Epithelial cell of esophagus (primary cell): ENCODE data around the gene ZDHHC14.
"Not testable (repeated sequence)": the region's sequence is repeated elsewhere in the genome, so short reads cannot be mapped to it uniquely, and the experiment has no call there.

Experiments
- DNase-seq: peaks from one replicate; pipeline ENCODE4 v3.0.0; 2010; ENCODE audit warnings: low read depth
- H3K4me3 ChIP-seq: 2 replicates; pipeline ENCODE4 v1.5.1; 2011; ENCODE audit warnings: mild to moderate bottlenecking, low read length, control low read depth
- CTCF ChIP-seq: IDR thresholded peaks from 2 replicates; pipeline ENCODE4 v1.5.1; 2011; ENCODE audit warnings: low read depth, mild to moderate bottlenecking, low read length, control low read depth, inconsistent platforms; ENCODE audit not compliant: insufficient read depth; ENCODE audit errors: missing control alignments

ZDHHC14 gene

GRCh38 chr6:157556671-157557430 lies 175.9 kb downstream of the ZDHHC14 start:
- TF ChIP-seq CTCF = no peak
- H3K4me3 ChIP-seq = no peak overlapping the region
- no peak for DNase-seq

- no peak overlapping the region for H3K4me3 ChIP-seq
- DNase-seq = no peak
- no peak for TF ChIP-seq CTCF
Observed at GRCh38 chr6:157557559-157557958, 176.6 kb downstream of the ZDHHC14 start.

GRCh38 chr6:157558049-157558448 lies 177.1 kb downstream of the ZDHHC14 start:
- TF ChIP-seq CTCF = no peak
- H3K4me3 ChIP-seq = no peak overlapping the region
- no peak for DNase-seq

- no peak overlapping the region for H3K4me3 ChIP-seq
- no peak for TF ChIP-seq CTCF
- no peak for DNase-seq
Observed at GRCh38 chr6:157558487-157559200, 177.7 kb downstream of the ZDHHC14 start.

GRCh38 chr6:157559201-157559756 lies 178.3 kb downstream of the ZDHHC14 start:
- no peak overlapping the region for H3K4me3 ChIP-seq
- no peak for TF ChIP-seq CTCF
- DNase-seq = no peak

GRCh38 chr6:157560063-157560462 lies 179.1 kb downstream of the ZDHHC14 start:
- H3K4me3 ChIP-seq, DNase-seq: not testable (repeated sequence)

GRCh38 chr6:157560691-157561413 lies 179.9 kb downstream of the ZDHHC14 start:
- H3K4me3 ChIP-seq = no peak overlapping the region
- DNase-seq = no peak
- no peak for TF ChIP-seq CTCF
